ENCODE results near the gene ARID5A.

GRCh38 chr2:96549466-96549785 lies 12.9 kb downstream of the ARID5A start:
- TF ChIP-seq CTCF (IDR thresholded peaks at IDR 0.05) (no peak), EZH2 (IDR thresholded peaks at IDR 0.05; ENCODE audit: borderline replicate concordance, insufficient read depth, low read depth, low read length, poor library complexity, severe bottlenecking) (no peak)

Measured in B cell (primary cell).